ENCODE data around the gene ILDR1. TPM values are rescaled to one million over a fixed set of nuclear protein-coding genes. Genes with fewer than 3 reads are reported as not detected.

Gene ILDR1
- total RNA-seq, 1 donor from 2014 or later, result 4.1 TPM

DNA sequence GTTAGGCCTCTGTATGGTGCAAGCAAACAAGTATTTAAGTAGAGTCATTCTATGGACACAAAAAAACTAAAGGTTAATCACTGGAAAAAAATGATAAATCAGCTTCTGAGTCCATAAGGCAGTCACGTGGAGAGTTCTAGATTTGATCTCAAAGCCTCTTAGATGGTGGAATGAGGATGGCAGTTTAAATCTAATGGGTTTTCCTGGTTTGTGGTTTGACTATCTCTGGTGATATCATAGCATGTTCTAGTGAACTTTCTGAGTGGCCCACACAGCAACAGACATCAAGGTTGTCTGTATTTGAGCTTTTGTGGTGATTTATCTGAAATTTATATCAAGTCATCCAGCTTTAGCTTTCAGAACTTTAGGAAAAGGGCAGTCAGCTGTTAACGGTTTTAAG is 52.4 kb downstream of the ILDR1 start:
- TF ChIP-seq, protein P1, sequence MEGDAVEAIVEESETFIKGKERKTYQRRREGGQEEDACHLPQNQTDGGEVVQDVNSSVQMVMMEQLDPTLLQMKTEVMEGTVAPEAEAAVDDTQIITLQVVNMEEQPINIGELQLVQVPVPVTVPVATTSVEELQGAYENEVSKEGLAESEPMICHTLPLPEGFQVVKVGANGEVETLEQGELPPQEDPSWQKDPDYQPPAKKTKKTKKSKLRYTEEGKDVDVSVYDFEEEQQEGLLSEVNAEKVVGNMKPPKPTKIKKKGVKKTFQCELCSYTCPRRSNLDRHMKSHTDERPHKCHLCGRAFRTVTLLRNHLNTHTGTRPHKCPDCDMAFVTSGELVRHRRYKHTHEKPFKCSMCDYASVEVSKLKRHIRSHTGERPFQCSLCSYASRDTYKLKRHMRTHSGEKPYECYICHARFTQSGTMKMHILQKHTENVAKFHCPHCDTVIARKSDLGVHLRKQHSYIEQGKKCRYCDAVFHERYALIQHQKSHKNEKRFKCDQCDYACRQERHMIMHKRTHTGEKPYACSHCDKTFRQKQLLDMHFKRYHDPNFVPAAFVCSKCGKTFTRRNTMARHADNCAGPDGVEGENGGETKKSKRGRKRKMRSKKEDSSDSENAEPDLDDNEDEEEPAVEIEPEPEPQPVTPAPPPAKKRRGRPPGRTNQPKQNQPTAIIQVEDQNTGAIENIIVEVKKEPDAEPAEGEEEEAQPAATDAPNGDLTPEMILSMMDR (IDR thresholded peaks at IDR 0.05; ENCODE audit: unreplicated experiment), result no peak
- Mint-ChIP-seq H3K36me3 (peaks cover 2% of the 10 kb centered on the region), H3K4me3 (no peak overlapping the region), H3K9me3 (peaks cover 44% of the 10 kb centered on the region), H3K27me3 (ENCODE audit: low read depth) (no peaks in the 10 kb centered on the region), H3K27ac (no peak overlapping the region), H3K4me1 (peaks cover 6% of the 10 kb centered on the region)
- no peak for DNase-seq (ENCODE audit: low spot score in 2 of 2, unreplicated experiment in 2 of 2)

DNA sequence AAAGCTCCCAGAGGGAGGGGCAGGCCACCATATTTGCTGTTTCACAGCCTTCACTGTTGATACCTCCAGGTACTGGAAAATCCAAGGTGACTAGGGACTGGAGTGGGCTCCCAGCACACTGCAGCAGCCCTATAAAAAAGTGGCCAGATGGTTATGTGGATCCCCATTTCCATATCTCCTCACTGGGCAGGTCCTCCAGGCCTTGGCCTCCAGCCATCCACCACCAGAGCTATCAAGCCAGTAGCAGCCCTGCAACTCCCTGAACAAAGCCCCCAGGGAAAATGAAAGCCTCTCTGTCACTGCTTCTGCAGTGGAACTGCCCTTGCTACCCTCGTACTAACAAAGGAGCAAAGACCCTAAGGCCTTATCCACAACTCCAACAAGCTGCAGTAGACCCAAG is 58.4 kb downstream of the ILDR1 start:
- no peaks in the 10 kb centered on the region for H3K4me1 Mint-ChIP-seq
- no peak overlapping the region for H3K27ac Mint-ChIP-seq
- TF ChIP-seq, protein P1 (IDR thresholded peaks at IDR 0.05; ENCODE audit: unreplicated experiment), result no peak
- peaks cover 35% of the 10 kb centered on the region for H3K9me3 Mint-ChIP-seq
- DNase-seq (ENCODE audit: low spot score in 2 of 2, unreplicated experiment in 2 of 2), result no peak
- H3K36me3 Mint-ChIP-seq, result no peaks in the 10 kb centered on the region
- H3K27me3 Mint-ChIP-seq (ENCODE audit: low read depth), result no peaks in the 10 kb centered on the region
- H3K4me3 Mint-ChIP-seq, result no peak overlapping the region

DNA sequence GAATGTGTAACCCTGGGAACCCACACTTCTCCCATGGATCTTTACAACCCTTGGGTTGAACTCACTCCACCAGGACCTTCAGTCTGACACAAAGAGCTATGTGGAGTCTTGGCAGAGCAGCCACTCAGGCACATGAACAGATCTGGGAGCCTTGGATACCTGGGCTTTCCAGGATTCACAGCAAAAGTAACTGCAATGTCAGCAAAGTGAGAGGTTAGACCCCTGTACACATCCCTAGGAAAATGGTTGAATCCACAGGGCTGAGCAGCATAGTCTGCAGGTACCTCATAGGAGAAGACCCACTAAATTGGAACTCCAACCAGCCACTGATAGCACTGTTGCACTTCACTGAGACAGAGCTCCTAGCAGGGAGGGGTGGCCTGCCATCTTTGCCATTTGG is 59.6 kb downstream of the ILDR1 start:
- H3K4me1 Mint-ChIP-seq, result no peaks in the 10 kb centered on the region

DNA sequence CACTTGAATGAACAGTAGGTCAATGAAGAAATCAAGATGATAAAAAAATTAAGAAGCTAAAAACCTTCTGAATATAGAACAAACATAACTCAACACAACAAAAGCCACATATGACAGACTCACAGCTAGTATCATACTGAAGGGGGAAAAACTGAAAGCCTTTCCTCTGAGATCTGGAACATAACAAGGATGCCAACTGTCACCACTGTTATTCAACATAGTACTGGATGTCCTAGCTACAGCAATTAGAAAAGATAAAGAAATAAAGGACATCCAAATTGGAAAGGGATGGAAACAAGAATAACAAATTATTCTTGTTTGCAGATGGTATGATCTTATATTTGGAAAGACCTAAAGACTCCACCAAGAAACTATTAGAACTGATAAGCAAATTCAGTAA is 60.8 kb downstream of the ILDR1 start:
- TF ChIP-seq, protein P1 (IDR thresholded peaks at IDR 0.05; ENCODE audit: unreplicated experiment), result no peak
- H3K27me3 Mint-ChIP-seq (ENCODE audit: low read depth), result no peaks in the 10 kb centered on the region
- H3K4me3 Mint-ChIP-seq, result no peak overlapping the region
- peaks cover 22% of the 10 kb centered on the region for H3K9me3 Mint-ChIP-seq
- no peak for DNase-seq (ENCODE audit: low spot score in 2 of 2, unreplicated experiment in 2 of 2)
- no peak overlapping the region for H3K27ac Mint-ChIP-seq
- no peaks in the 10 kb centered on the region for H3K4me1 Mint-ChIP-seq
- no peaks in the 10 kb centered on the region for H3K36me3 Mint-ChIP-seq

More for the DNA sequence above, 59.6 kb downstream of the ILDR1 start:
- H3K9me3 Mint-ChIP-seq, result peaks cover 28% of the 10 kb centered on the region
- H3K36me3 Mint-ChIP-seq, result no peaks in the 10 kb centered on the region
- DNase-seq (ENCODE audit: low spot score in 2 of 2, unreplicated experiment in 2 of 2), result no peak
- no peak overlapping the region for H3K27ac Mint-ChIP-seq
- no peaks in the 10 kb centered on the region for H3K27me3 Mint-ChIP-seq (ENCODE audit: low read depth)
- H3K4me3 Mint-ChIP-seq, result no peak overlapping the region
- TF ChIP-seq, protein P1 (IDR thresholded peaks at IDR 0.05; ENCODE audit: unreplicated experiment), result no peak

DNA sequence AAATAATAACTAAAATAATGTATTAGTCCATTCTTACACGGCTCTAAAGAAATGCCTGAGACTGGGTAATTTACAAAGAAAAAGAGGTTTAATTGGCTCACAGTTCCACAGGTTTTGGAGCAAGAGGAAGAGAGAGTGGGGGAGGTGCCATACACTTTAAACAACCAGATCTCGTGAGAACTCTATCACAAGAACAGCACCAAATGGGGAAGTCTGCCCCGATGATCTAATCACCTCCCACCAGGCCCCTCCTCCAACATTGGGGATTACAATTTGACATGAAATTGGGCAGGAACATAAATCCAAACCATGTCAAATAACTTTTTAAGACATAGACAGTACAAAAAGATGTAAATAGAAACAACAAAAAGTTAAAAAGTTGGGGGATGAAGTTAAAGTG is 63.2 kb downstream of the ILDR1 start:
- Mint-ChIP-seq H3K4me1 (no peaks in the 10 kb centered on the region), H3K9me3 (peaks cover 18% of the 10 kb centered on the region), H3K27ac (no peak overlapping the region), H3K4me3 (no peak overlapping the region), H3K36me3 (peaks cover 5% of the 10 kb centered on the region), H3K27me3 (ENCODE audit: low read depth) (no peaks in the 10 kb centered on the region)
- TF ChIP-seq, protein P1 (IDR thresholded peaks at IDR 0.05; ENCODE audit: unreplicated experiment), result no peak
- DNase-seq (ENCODE audit: low spot score in 2 of 2, unreplicated experiment in 2 of 2), result no peak

All from mesothelial cell of epicardium (in vitro differentiated cells).